ENCODE data around the gene PTPRG.

The PTPRG gene

DNA sequence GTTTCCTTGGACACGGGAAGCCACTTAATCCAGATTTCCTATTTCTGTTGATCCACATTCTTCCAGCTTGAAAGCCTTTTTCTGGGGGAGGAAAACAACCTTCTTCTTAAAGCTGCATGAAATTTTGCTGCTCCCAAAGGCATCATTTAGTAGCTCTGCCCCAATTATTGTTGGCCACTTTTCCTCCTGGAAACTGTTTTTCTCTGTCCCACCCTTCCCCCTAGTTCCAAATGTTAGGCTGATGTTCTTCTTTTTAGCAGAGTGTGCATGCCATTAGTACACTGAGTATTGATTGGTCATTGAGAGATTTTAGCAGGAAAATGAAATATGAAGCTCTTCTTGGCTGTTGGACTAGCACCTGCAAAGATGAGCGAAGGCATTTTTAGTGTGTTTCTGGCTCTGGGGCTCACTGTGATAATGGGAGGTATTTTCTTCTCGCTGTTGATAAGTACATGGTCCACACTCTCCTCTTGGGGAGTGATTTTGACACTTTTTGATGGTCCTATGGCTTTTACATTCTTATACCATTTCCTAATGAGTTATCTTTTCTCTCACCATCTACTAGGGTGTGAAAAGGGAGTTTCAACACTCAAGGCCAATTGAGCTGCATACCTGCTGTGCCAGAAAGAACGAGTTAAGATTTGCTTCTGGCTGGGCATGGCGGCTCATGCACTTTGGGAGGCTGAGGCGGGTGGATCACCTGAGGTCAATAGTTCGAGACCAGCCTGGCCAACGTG lies 200.5 kb downstream of the PTPRG start:
- TF ChIP-seq, protein P1, sequence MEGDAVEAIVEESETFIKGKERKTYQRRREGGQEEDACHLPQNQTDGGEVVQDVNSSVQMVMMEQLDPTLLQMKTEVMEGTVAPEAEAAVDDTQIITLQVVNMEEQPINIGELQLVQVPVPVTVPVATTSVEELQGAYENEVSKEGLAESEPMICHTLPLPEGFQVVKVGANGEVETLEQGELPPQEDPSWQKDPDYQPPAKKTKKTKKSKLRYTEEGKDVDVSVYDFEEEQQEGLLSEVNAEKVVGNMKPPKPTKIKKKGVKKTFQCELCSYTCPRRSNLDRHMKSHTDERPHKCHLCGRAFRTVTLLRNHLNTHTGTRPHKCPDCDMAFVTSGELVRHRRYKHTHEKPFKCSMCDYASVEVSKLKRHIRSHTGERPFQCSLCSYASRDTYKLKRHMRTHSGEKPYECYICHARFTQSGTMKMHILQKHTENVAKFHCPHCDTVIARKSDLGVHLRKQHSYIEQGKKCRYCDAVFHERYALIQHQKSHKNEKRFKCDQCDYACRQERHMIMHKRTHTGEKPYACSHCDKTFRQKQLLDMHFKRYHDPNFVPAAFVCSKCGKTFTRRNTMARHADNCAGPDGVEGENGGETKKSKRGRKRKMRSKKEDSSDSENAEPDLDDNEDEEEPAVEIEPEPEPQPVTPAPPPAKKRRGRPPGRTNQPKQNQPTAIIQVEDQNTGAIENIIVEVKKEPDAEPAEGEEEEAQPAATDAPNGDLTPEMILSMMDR (IDR thresholded peaks at IDR 0.05; ENCODE audit: low read depth, low read length) = no peak
- DNase-seq (ENCODE audit: extremely low read depth, low read depth) = no peak

DNA sequence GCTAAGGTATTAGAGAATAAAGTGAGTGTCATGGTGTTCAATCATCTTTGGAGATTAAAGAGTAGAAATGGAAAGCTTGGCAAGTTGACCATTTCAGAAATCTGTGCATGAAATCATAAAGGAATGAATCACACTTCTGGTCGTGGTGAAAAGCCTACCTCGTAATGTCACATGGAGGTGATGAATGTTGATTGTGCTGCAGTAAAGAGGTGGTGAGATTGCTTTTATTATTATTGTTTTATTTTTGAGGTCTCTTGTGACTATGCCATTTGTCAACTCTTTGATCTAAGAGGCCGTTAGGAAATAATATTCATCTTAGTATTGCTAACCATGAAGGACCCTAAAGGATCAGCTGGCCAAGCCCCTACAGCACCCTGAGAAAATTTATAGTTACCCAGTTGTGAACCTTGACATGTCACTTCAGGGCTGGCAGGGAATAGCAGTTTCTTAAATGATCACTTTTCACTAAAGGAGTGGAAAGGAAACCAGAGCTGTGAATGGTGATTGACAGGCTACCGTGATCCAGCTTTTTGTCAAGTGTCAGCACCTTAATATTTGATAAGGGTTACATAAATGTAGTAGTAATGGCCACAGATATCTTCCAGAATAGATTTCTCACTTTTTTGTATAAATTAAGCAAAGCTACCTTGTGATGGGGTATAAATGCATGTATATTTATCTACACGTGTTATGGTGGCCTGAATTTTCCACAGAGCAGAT lies 203.9 kb downstream of the PTPRG start:
- no peak for DNase-seq (ENCODE audit: extremely low read depth, low read depth)
- TF ChIP-seq, protein P1 (IDR thresholded peaks at IDR 0.05; ENCODE audit: low read depth, low read length) = no peak

DNA sequence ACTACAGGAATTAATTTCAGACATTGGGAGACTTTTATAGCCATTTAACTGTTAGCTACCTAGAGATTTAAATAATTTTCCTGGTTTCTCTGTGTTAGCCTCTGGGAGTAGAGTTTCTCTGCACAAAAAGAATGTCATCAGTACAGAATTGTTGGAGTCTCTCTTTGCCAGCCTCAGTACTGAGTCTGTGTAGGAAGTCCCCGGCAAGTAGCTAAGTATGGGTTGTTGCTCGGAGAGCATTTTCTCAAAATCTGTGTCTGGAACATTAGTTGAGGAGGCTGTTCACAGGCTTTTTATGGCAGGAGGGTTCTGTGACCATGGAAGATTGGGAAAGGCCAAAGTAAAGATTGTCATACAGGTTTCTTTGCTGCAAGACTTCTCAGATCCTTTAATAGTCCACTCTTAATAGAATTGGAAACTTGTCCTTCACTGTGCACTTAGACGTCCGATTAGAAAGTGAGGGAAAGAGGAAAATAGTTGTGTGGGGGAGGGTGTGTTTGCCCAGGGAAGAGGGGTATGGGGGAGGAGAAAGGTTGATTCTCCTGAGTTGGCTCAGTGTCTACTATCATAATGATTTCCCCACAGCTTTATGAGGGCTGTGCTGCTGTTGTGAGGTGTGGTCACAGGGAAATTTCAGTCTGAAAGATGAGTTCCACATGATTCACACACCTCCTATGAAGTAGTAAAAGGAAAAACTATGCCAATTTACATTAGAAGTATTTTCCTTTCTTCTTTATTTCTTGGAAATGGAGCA lies 207.1 kb downstream of the PTPRG start:
- no peak for DNase-seq (ENCODE audit: extremely low read depth, low read depth)
- TF ChIP-seq, protein P1 (IDR thresholded peaks at IDR 0.05; ENCODE audit: low read depth, low read length) = no peak

DNA sequence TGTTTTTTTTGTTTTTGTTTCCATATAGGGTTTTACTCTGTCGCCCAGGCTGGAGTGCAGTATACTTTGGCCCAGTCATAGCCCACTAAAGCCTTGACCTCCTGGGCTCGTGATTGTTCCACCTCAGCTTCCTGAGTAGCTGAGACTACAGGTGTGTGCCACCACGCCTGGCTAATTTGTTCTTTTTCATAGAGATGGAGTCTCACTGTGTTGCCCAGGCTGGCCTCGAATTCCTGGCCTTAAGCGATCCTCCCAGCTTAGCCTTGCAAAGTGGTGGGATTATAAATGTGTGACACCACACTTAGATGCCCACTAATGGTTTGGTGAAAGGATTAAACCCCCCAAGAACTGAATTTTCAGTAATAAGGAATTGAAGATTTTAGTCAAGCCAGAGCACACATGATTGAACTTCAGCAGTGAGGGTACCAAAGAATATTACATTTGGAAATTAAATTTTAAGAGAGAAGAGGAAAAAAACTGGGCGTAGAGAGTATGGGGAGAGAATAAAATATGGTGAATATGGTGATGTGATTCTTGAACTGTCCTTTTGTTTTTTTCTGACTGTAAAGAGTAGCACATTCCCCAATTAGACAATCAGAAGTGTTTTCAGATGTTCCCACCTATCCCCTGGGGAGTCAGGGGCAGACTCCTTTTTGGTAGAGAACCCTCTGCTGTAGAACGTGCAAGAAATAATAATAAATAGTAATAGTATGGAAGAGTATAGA lies 208.1 kb downstream of the PTPRG start:
- DNase-seq (ENCODE audit: extremely low read depth, low read depth) = no peak
- TF ChIP-seq, protein P1 (IDR thresholded peaks at IDR 0.05; ENCODE audit: low read depth, low read length) = no peak

DNA sequence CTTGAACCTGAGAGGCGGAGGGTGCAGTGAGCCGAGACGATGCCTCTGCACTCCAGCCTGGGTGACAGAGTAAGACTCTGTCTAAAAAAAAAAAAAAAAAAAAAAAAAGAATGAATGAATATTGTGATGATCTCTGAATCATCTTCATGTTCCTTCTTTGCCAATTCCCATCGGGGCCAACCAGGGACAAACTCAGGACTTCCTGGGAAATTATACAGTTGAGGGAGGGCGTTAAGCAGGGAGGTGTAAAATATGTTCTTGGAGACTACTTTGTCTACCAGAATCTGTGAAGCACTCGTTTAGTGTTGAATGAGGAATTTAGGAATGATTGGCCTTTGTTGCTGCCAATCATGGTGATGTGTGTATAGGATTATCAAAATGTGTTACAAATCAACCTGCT lies 210.6 kb downstream of the PTPRG start:
- TF ChIP-seq, protein P1 (IDR thresholded peaks at IDR 0.05; ENCODE audit: low read depth, low read length) = no peak
- DNase-seq (ENCODE audit: extremely low read depth, low read depth) = no peak

DNA sequence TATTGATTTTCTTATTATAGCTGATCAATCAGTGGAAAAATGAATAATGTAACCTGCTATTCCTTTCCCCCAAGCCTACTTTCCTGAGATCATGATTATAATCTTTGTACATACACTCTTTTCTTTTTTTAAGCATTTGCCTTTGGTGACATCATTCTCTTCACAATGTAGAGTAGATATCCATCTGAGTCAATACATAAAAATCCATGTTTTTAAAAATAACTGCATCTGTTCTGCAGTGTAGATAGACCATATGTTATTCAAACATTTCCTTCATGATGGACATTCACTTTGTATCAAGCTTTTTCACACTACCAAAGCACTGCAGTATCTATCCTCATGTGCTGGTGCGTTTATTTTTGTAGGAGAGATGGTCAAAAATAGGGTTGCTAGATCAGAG lies 211.1 kb downstream of the PTPRG start:
- no peak for DNase-seq (ENCODE audit: extremely low read depth, low read depth)
- TF ChIP-seq, protein P1 (IDR thresholded peaks at IDR 0.05; ENCODE audit: low read depth, low read length) = no peak
